ENCODE results near the gene SLC24A4.

DNA sequence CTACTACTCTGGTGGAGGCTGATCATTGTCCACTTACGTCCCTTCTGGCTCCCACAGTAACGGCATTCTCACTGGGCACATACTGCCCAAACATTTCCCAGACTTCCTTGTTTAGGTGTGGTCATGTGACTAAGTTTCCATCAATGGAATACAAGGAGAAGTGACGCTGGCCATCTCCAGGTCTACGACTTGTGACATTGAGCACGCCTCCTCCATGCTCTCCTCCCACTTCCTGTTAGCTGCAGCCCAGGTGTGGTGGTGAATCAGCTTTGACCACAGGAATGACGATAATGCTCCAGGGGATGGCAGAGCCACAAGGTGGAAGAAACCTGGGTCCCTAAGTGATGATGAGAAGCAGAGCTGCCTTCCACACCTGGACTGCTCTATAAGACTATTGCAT lies 6.0 kb upstream of the SLC24A4 start:
- TF ChIP-seq POLR2AphosphoS5 (IDR thresholded peaks at IDR 0.05; ENCODE audit: low read depth, low read length), result no peak
- no peak for TF ChIP-seq TAF1 (IDR thresholded peaks at IDR 0.05; ENCODE audit: low read depth, low read length)
- TF ChIP-seq POLR2A (IDR thresholded peaks at IDR 0.05; ENCODE audit: low read depth, low read length), result no peak
- TF ChIP-seq PAX5 (IDR thresholded peaks at IDR 0.05; ENCODE audit: insufficient read depth, low read length, severe bottlenecking), result no peak
- TF ChIP-seq SPI1 (IDR thresholded peaks at IDR 0.05; ENCODE audit: low read depth, low read length), result no peak
- TF ChIP-seq POU2F2 (IDR thresholded peaks at IDR 0.05; ENCODE audit: low read depth, low read length), result no peak
